AG09319 (cell line): ENCODE results near the gene IMPDH2.
A peak's percentile ranks its signal among the peaks of the same experiment; 100 is the strongest.

ENCODE experiments used
- DNase-seq: peaks from one replicate; pipeline ENCODE4 v3.0.0-alpha.2; 2010; ENCODE audit warnings: low read depth; ENCODE audit errors: extremely low read depth
- CTCF ChIP-seq: IDR thresholded peaks from 2 replicates; pipeline ENCODE4 v1.5.1; 2011; ENCODE audit warnings: low read depth, mild to moderate bottlenecking, inconsistent platforms, low read length, moderate library complexity

Gene IMPDH2

GRCh38 chr3:49028673-49029562 lies at the start of gene IMPDH2:
Gene IMPDH2 (minus strand): TSS chr3:49029398. CDS start chr3:49029350, 48 bp downstream.
- peak; percentile 81 for DNase-seq
- TF ChIP-seq CTCF = peak; percentile 6

DNA sequence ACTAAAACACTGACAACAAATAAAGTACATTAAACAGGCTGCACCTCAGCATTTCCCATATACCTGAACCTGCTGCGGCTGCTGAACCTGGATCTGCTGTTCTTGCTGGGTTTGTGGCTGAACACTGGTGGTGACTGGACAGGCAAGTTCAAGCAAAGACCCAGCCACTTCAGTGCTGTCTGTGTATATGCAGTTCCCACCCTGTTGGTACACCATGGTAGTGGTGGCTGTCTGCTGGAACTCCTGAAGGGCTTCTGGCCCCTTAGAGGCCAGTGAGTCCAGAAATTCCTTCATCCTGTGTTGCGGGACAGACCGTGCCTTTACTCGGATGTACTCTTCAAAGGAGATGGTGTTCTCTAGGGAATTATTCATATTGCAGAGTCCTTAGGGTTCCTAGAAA lies 47.4 kb upstream of the IMPDH2 start:
- DNase-seq = no peak

DNA sequence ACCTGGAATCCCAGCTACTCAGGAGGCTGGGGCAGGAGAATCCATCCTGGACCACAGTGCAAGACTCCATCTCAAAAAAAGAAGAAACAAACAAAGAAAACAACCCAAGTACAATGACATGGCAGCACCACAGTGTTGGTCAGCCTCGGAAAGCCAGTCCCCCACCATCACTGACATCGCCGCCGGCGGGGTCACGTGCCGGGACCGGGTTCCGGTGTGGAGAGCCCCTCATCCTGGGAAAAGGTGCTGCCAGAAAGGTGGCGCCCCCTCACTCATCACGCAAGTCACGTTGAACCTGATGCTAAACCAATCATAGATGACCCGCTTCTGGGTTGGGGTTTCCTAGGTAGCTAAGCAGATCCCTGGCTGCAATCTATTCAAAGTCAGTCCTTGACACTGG lies 46.9 kb upstream of the IMPDH2 start:
- no peak for DNase-seq
- TF ChIP-seq CTCF = no peak

More for the DNA sequence above, 47.4 kb upstream of the IMPDH2 start:
- TF ChIP-seq CTCF = no peak

DNA sequence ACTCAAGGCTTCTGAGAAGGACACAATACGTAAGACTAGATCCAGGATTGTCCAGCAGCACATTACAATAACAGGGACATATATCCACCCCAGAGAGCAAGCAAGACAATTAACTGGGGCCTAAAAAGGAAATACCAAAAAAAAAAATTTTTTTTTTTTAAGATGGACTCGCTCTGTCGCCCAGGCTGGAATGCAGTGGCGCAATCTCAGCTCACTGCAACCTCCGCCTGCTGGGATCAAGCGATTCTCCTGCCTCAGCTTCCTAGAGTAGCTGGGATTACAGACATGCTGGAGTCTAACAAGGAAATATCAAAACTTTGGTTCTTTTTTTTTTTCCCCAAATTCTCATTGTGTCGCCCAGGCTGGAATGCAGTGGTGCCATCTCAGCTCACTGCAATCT lies 28.8 kb upstream of the IMPDH2 start:
- no peak for DNase-seq
- no peak for TF ChIP-seq CTCF

DNA sequence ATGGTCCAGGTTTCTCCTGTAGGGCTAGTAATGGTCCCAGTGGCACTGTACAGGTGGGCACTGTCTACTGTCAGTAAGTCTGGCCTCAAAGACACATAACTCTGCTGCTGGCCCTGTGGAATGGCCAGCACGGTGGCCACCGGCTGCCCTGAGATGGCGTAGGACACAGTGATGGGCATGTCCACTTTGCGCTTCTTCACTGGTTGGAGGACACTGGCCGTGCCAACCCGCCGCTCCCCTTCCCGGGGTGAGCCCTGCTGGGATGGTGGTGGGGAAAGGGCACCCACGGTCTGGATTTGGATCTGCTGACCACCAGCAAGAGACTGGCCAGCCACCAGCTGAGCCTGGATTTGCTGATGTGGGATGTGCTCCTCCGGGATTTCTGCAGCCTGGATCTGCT lies 28.1 kb upstream of the IMPDH2 start:
- no peak for DNase-seq
- no peak for TF ChIP-seq CTCF

GRCh38 chr3:49054344-49054862 lies 25.2 kb upstream of the IMPDH2 start:
- DNase-seq = no peak
- no peak for TF ChIP-seq CTCF

DNA sequence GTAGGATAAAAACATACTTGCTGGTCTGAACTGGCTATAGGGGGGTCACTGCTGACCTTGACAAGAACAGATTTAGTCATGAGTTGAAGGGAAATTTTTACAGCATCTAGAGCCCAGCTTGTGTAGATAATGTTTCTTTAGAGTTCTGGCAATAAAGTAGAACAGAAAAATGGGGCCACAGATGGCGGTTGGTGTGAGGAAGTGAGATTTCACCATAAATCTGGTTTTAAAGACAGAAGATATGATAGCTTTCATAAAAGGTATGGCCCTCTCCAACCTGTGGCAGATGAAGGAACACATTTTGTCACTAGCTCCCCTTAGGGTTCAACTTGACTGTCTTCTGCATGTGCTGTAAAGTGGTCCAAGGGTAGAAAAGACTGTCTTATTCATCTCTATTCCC lies 24.3 kb upstream of the IMPDH2 start:
- no peak for TF ChIP-seq CTCF
- DNase-seq = no peak
